Prostate gland (tissue), 2 donors: ENCODE data around the gene MSL1. TPM values are rescaled to one million over a fixed set of nuclear protein-coding genes. Genes with fewer than 3 reads are reported as not detected.

Experiments used
- DNase-seq: peaks from one replicate; pipeline ENCODE4 v3.0.0-alpha.2; 2019; ENCODE audit warnings: low spot score
- H3K27ac ChIP-seq, 2 donors: fragments of 200-600 bp; sonication (generic); 2 replicates each; pipeline ENCODE4 v1.5.1; 2017 to 2019
- H3K27me3 ChIP-seq: fragments of 200-600 bp; sonication (generic); replicated peaks from 2 replicates; pipeline ENCODE4 v1.5.1; 2019; ENCODE audit not compliant: insufficient read depth
- H3K36me3 ChIP-seq, 2 donors: fragments of 200-600 bp; sonication (generic); 1 replicate in 1 of 2; 2 replicates in 1 of 2; pipeline versions ENCODE4 v1.5.1 to v1.8.1; 2017 to 2019
- H3K4me1 ChIP-seq: fragments of 200-600 bp; sonication (generic); replicated peaks from 2 replicates; pipeline ENCODE4 v1.5.1; 2019
- H3K4me3 ChIP-seq, 2 donors: fragments of 200-600 bp; sonication (generic); 2 replicates each; pipeline ENCODE4 v1.5.1; 2017 to 2019
- H3K9me3 ChIP-seq: fragments of 200-600 bp; sonication (generic); 2 replicates; pipeline ENCODE4 v1.5.1; 2017
- POLR2A ChIP-seq: fragments of 450-650 bp; IDR thresholded peaks from one replicate; pipeline ENCODE4 v1.6.1; 2016; ENCODE audit warnings: antibody characterized with exemption, mild to moderate bottlenecking
- POLR2AphosphoS5 ChIP-seq: sonication (generic); formaldehyde crosslinking; IDR thresholded peaks from one replicate; pipeline ENCODE4 v1.6.1; 2017; ENCODE audit warnings: antibody characterized with exemption
- WGBS: methylation state at CpG from one replicate; pipeline ENCODE4 v1.1.5; 2018; 5-methylcytosine and 5-hydroxymethylcytosine counted together
- intact Hi-C: fragments of 100-400 bp; cut with DNase I; formaldehyde crosslinking; loops from one replicate; pipeline ENCODE4 v1.14.2; 2022
- total RNA-seq, 2 donors: library from RNA; depleted of rRNA; stranded (reverse); fragments of >200 nt; gene quantifications; one replicate each; pipeline ENCODE4 v1.1.0, GENCODE V29; 2016
- TF ChIP-seq, protein P1 (sequence below), 4 experiments: fragments of 200-600 bp in 2 of 4; fragments of 450-650 bp in 2 of 4; sonication (generic) in 2 of 4; IDR thresholded peaks; 1 replicate in 3 of 4; 2 replicates in 1 of 4; pipeline ENCODE4 v1.5.1; 2016 to 2019; ENCODE audit warnings: antibody characterized with exemption in 4 of 4, mild to moderate bottlenecking in 2 of 4, moderate library complexity in 2 of 4

Gene MSL1
- total RNA-seq, 2 donors from 2014 or later: 77.0 to 112 TPM

DNA sequence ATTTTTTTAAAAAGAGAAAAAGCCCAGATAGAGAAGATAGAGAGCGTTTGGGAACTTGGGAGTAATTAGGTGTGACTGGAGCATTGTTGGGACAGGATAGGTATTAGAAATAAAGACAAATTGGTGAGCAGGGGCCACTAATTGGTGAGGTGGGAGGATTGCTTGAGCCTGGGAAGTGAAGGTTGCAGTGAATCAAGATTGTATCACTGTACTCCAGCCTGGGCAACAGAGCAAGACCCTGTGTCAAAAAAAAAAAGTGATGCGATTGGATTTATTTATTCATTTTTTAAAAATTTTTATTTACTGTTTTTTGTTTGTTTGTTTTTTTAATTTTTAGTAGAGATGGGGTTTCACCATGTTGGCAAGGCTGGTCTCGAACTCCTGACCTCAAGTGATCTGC is 23.7 kb downstream of the MSL1 start:
- peaks cover 4% of the 10 kb centered on the region for H3K4me1 ChIP-seq
- H3K36me3 ChIP-seq: peaks cover 0 to 4% of the 10 kb centered on the region in 2 donors
- intact Hi-C loops: no loop called here
- TF ChIP-seq, protein P1, sequence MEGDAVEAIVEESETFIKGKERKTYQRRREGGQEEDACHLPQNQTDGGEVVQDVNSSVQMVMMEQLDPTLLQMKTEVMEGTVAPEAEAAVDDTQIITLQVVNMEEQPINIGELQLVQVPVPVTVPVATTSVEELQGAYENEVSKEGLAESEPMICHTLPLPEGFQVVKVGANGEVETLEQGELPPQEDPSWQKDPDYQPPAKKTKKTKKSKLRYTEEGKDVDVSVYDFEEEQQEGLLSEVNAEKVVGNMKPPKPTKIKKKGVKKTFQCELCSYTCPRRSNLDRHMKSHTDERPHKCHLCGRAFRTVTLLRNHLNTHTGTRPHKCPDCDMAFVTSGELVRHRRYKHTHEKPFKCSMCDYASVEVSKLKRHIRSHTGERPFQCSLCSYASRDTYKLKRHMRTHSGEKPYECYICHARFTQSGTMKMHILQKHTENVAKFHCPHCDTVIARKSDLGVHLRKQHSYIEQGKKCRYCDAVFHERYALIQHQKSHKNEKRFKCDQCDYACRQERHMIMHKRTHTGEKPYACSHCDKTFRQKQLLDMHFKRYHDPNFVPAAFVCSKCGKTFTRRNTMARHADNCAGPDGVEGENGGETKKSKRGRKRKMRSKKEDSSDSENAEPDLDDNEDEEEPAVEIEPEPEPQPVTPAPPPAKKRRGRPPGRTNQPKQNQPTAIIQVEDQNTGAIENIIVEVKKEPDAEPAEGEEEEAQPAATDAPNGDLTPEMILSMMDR (IDR thresholded peaks at IDR 0.05): no peak
- no peak for TF ChIP-seq POLR2AphosphoS5
- no peak for TF ChIP-seq POLR2A
- no peak for DNase-seq
- no peak overlapping the region for H3K4me3 ChIP-seq
- H3K9me3 ChIP-seq: no peaks in the 10 kb centered on the region
- no peak overlapping the region for H3K27ac ChIP-seq
- H3K27me3 ChIP-seq: no peaks in the 10 kb centered on the region
- 94% methylated on average over 3 of the region's 3 CpGs for WGBS

GRCh38 chr17:40148527-40148926 is 26.8 kb downstream of the MSL1 start:
- no peaks in the 10 kb centered on the region for H3K9me3 ChIP-seq
- no peak overlapping the region for H3K27ac ChIP-seq
- 88% methylated on average over 3 of the region's 3 CpGs for WGBS
- no peak overlapping the region for H3K4me3 ChIP-seq
- intact Hi-C loops: no loop called here
- H3K36me3 ChIP-seq: peaks cover 0 to 10% of the 10 kb centered on the region in 2 donors
- no peak for DNase-seq
- TF ChIP-seq POLR2AphosphoS5 (no peak), POLR2A (no peak)
- TF ChIP-seq, protein P1 (IDR thresholded peaks at IDR 0.05): no peak
- H3K4me1 ChIP-seq: peaks cover 4% of the 10 kb centered on the region
- H3K27me3 ChIP-seq: no peaks in the 10 kb centered on the region

GRCh38 chr17:40150276-40150675 is 28.5 kb downstream of the MSL1 start:
- Histone ChIP-seq H3K27me3 (no peaks in the 10 kb centered on the region), H3K27ac (no peak overlapping the region), H3K36me3 (peaks cover 0 to 12% of the 10 kb centered on the region in 2 donors), H3K9me3 (no peaks in the 10 kb centered on the region), H3K4me1 (peaks cover 4% of the 10 kb centered on the region), H3K4me3 (no peak overlapping the region)
- DNase-seq: no peak
- TF ChIP-seq, protein P1 (IDR thresholded peaks at IDR 0.05): no peak
- no peak for TF ChIP-seq POLR2AphosphoS5
- WGBS: 84% methylated on average over 4 of the region's 4 CpGs
- intact Hi-C loops: no loop called here

DNA sequence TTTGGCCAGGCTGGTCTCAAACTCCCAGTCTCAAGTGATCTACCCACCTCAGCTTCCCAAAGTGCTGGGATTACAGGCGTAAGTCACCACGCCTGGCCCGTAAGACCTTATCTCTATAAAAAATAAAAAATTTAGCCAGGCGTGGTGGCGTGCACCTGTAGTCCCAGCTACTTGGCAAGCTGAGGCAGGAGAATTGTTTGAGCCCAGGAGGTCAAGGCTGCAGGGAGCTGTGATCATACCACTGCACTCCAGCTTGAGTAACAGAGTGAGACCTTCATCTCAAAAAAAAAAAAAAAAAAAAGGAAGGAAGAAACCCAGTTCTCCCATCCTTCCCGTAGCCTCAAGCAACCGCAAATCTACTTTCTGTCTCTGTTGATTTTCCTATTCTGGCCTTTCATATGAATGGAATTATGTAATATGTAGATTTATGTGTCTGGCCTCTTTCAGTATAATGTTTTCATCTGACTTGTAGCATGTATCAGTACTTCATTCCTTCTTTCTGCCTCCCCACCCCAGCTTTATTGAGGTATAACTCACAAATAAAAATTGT is 29.7 kb downstream of the MSL1 start:
- DNase-seq: no peak
- no peaks in the 10 kb centered on the region for H3K4me1 ChIP-seq
- TF ChIP-seq POLR2AphosphoS5 (no peak), POLR2A (no peak)
- TF ChIP-seq, protein P1 (IDR thresholded peaks at IDR 0.05): no peak
- intact Hi-C loops: no loop called here
- peaks cover 0 to 12% of the 10 kb centered on the region in 2 donors for H3K36me3 ChIP-seq
- WGBS: 73% methylated on average over 7 of the region's 7 CpGs
- no peak overlapping the region for H3K4me3 ChIP-seq
- H3K9me3 ChIP-seq: no peaks in the 10 kb centered on the region
- no peak overlapping the region for H3K27ac ChIP-seq
- no peaks in the 10 kb centered on the region for H3K27me3 ChIP-seq

DNA sequence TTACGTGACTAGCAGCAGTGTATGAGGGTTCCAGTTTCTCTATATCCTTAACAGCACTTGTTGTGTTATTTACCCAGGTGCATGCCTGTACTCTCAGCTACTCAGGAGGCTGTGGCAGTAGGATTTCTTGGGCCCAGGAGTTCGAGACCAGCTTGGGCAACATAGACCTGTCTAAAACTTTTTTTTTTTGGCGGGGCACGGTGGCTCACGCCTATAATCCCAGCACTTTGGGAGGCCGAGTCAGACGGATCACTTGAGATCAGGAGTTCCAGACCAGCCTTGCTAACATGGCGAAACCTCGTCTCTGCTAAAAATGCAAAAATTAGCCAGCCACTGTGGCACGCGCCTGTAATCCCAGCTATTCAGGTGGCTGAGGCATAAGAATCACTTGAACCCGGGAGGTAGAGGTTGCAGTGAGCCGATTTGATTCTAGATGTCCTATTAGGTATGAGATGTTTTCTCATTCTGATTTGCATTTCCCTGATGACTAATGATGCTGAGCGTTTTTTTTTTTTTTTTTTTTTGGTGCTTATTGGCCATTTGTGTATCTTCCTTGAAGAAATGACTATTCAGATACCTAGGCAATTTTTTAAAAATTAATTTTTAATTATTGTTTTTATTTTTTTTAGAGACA is 31.9 kb downstream of the MSL1 start:
- Histone ChIP-seq H3K36me3 (peaks cover 0 to 12% of the 10 kb centered on the region in 2 donors), H3K4me3 (no peak overlapping the region), H3K27ac (no peak overlapping the region), H3K4me1 (no peaks in the 10 kb centered on the region), H3K9me3 (no peaks in the 10 kb centered on the region), H3K27me3 (no peaks in the 10 kb centered on the region)
- no peak for DNase-seq
- 84% methylated on average over 14 of the region's 14 CpGs for WGBS
- TF ChIP-seq, protein P1 (IDR thresholded peaks at IDR 0.05): no peak
- TF ChIP-seq POLR2AphosphoS5 (no peak), POLR2A (no peak)
- intact Hi-C loops: no loop called here
